Peyer's patch (tissue), 4 donors: ENCODE results near the gene PCDHB13.

ENCODE experiments used
- POLR2A ChIP-seq, 2 donors: fragments of 450-650 bp; IDR thresholded peaks; one replicate each; pipeline ENCODE4 v1.5.1; 2017; ENCODE audit warnings: antibody characterized with exemption in 2 of 2, mild to moderate bottlenecking in 2 of 2, moderate library complexity in 2 of 2
- TF ChIP-seq, protein P1 (sequence below), 6 experiments: fragments of 450-650 bp in 4 of 6; fragments of 200-600 bp in 2 of 6; sonication (generic) in 1 of 6; IDR thresholded peaks; one replicate each; pipeline ENCODE4 v1.5.1; 2017 to 2019; ENCODE audit warnings: antibody characterized with exemption in 6 of 6, mild to moderate bottlenecking in 3 of 6, moderate library complexity in 1 of 6

- TF ChIP-seq POLR2A (IDR thresholded peaks at IDR 0.05), result no peak
- TF ChIP-seq, protein P1, sequence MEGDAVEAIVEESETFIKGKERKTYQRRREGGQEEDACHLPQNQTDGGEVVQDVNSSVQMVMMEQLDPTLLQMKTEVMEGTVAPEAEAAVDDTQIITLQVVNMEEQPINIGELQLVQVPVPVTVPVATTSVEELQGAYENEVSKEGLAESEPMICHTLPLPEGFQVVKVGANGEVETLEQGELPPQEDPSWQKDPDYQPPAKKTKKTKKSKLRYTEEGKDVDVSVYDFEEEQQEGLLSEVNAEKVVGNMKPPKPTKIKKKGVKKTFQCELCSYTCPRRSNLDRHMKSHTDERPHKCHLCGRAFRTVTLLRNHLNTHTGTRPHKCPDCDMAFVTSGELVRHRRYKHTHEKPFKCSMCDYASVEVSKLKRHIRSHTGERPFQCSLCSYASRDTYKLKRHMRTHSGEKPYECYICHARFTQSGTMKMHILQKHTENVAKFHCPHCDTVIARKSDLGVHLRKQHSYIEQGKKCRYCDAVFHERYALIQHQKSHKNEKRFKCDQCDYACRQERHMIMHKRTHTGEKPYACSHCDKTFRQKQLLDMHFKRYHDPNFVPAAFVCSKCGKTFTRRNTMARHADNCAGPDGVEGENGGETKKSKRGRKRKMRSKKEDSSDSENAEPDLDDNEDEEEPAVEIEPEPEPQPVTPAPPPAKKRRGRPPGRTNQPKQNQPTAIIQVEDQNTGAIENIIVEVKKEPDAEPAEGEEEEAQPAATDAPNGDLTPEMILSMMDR (IDR thresholded peaks at IDR 0.05), result no peak
Measured at GRCh38 chr5:141196363-141196762, 17.4 kb upstream of the PCDHB13 start.
